HG03575 (cell line): ENCODE measurements around the gene NSUN4.
"Not testable (repeated sequence)": the region's sequence is repeated elsewhere in the genome, so short reads cannot be mapped to it uniquely, and the experiment has no call there.

Experiments used
- ATAC-seq: cut with Tn5 transposase; IDR thresholded peaks from one replicate; pipeline ENCODE4 v1.9.1; 2021; ENCODE audit not compliant: unreplicated experiment, insufficient number of reproducible peaks, low FRiP score; ENCODE audit errors: extremely low read depth

NSUN4 gene

GRCh38 chr1:46355920-46356319, 15.3 kb downstream of the NSUN4 start:
- not testable (repeated sequence) for ATAC-seq

- no peak for ATAC-seq
Observed at GRCh38 chr1:46362158-46362557, 21.6 kb downstream of the NSUN4 start.

GRCh38 chr1:46363121-46363520, 22.5 kb downstream of the NSUN4 start:
- no peak for ATAC-seq

GRCh38 chr1:46364612-46365011, 24.0 kb downstream of the NSUN4 start:
- no peak for ATAC-seq

GRCh38 chr1:46365796-46366195, 25.2 kb downstream of the NSUN4 start:
- not testable (repeated sequence) for ATAC-seq

- no peak for ATAC-seq
Observed at GRCh38 chr1:46367072-46367471, 26.5 kb downstream of the NSUN4 start.

- ATAC-seq: not testable (repeated sequence)
Observed at GRCh38 chr1:46367701-46368100, 27.1 kb downstream of the NSUN4 start.

GRCh38 chr1:46368791-46369190, 28.2 kb downstream of the NSUN4 start:
- no peak for ATAC-seq

GRCh38 chr1:46369542-46370213, 29.1 kb downstream of the NSUN4 start:
- ATAC-seq: no peak

- ATAC-seq: no peak
Observed at GRCh38 chr1:46370214-46370633, 29.6 kb downstream of the NSUN4 start.

GRCh38 chr1:46372431-46372830, 31.8 kb downstream of the NSUN4 start:
- no peak for ATAC-seq

- no peak for ATAC-seq
Observed at GRCh38 chr1:46379996-46380395, 39.4 kb downstream of the NSUN4 start.

- ATAC-seq: no peak
Observed at GRCh38 chr1:46380508-46380907, 39.9 kb downstream of the NSUN4 start.

- no peak for ATAC-seq
Observed at GRCh38 chr1:46393510-46393909, 52.9 kb downstream of the NSUN4 start.

GRCh38 chr1:46394108-46394871, 53.7 kb downstream of the NSUN4 start, which contains the start of gene FAAH:
TSS of gene FAAH (plus strand) at chr1:46394317. CDS start at chr1:46394349, 32 bp downstream.
- no peak for ATAC-seq

- ATAC-seq: no peak
Observed at GRCh38 chr1:46394872-46395465, 54.4 kb downstream of the NSUN4 start.

GRCh38 chr1:46396441-46397398, 56.1 kb downstream of the NSUN4 start:
- ATAC-seq: no peak

- ATAC-seq: no peak
Observed at GRCh38 chr1:46399307-46399706, 58.7 kb downstream of the NSUN4 start.

GRCh38 chr1:46400421-46400820, 59.8 kb downstream of the NSUN4 start:
- ATAC-seq: no peak
